ENCODE results near the gene GCGR. TPM values are rescaled to one million over a fixed set of nuclear protein-coding genes. Genes with fewer than 3 reads are reported as not detected.

GCGR gene
- total and polyA plus RNA-seq, 2 of the 13 experiments (the other 11 are each of a cell fraction or from before 2014, with no cell fraction given) = 0.04 to 0.13 TPM

- Histone ChIP-seq H2AFZ (ENCODE audit: low read length) (no peak overlapping the region), H4K20me1 (ENCODE audit: insufficient read depth, low read length) (no peaks in the 10 kb centered on the region; the same call in 1 of the 2 replicates), H3K4me1 (ENCODE audit: insufficient read depth, low read length) (peaks cover 69% of the 10 kb centered on the region), H3K9ac (ENCODE audit: insufficient read depth, low read depth, low read length) (no peak overlapping the region), H3K36me3 (replicated peaks in 1 of 2; ENCODE audit: control insufficient read depth in 1 of 2, insufficient read depth in 2 of 2, low read length in 2 of 2) (peaks cover 0 to 1% of the 10 kb centered on the region in 2 experiments; a peak in 1 of 5 replicates), H3K27me3 (ENCODE audit: control insufficient read depth in 1 of 2, insufficient read depth in 2 of 2, low read length in 2 of 2) (no peaks in the 10 kb centered on the region; a peak in 1 of 5 replicates), H3K9me3 (ENCODE audit: low read length) (no peaks in the 10 kb centered on the region), H3K79me2 (ENCODE audit: insufficient read depth, low read length) (no peaks in the 10 kb centered on the region), H3K27ac (ENCODE audit: extremely low read length, insufficient read depth, low read length) (no peak overlapping the region), H3K4me2 (ENCODE audit: low read depth, low read length) (peak overlapping the region; percentile 28), H3K4me3 (replicated peaks in 1 of 3; ENCODE audit: insufficient read depth in 1 of 3, low read depth in 2 of 3, low read length in 3 of 3) (no peak overlapping the region)
- no TSS peak for BruUV-seq (replicated peaks)
- WGBS (ENCODE audit: low lambda C conversion rate) = 3% methylated on average over 8 of the region's 9 CpGs
- CTCF ChIA-PET (ENCODE audit: low intra/inter-chr PET ratio, low total read pairs) = no interaction called here
- DNase-seq (ENCODE audit: low spot score) = peak; percentile 71
- intact Hi-C loops (cut with micrococcal nuclease; ENCODE audit: unreplicated experiment) = no loop called here
- POLR2A ChIA-PET = interaction anchor here (0.7 to 8.9 kb wide), 8 partner anchors 14 to 166 kb away, joined by 3 to 40 read pairs (median 4); partner anchors contain the start of gene P4HB
- in situ Hi-C loops (cut with HindIII; ENCODE audit: extremely low pct_ligation_motif_present, low pct_unique_long_range_greater_than_20kb) = no loop called here
- peak; percentile 42 for FAIRE-seq
- no peak for ATAC-seq
- TF ChIP-seq SIN3A (IDR thresholded peaks at IDR 0.05; ENCODE audit: borderline replicate concordance, low read depth, low read length) = no peak
- no peak for TF ChIP-seq PHB2 (IDR thresholded peaks at IDR 0.05; ENCODE audit: partially characterized antibody)
- no peak for TF ChIP-seq ZNF367 (CRISPR knock-in tag; IDR thresholded peaks at IDR 0.05; ENCODE audit: borderline replicate concordance)
- no peak for TF ChIP-seq ZHX1 (CRISPR knock-in tag; IDR thresholded peaks at IDR 0.05; ENCODE audit: low read depth)
- TF ChIP-seq POGZ (CRISPR knock-in tag; IDR thresholded peaks at IDR 0.05) = no peak
- no peak for TF ChIP-seq ZNF709 (CRISPR knock-in tag; IDR thresholded peaks at IDR 0.05)
- no peak for TF ChIP-seq ZFAT (CRISPR knock-in tag; conservative IDR thresholded peaks at IDR 0.05)
- no peak for TF ChIP-seq GABPB1 (CRISPR knock-in tag; IDR thresholded peaks at IDR 0.05)
- TF ChIP-seq DPF2 (CRISPR knock-in tag; IDR thresholded peaks at IDR 0.05; ENCODE audit: borderline replicate concordance, low read depth) = no peak
- TF ChIP-seq ZNF879 (CRISPR knock-in tag; IDR thresholded peaks at IDR 0.05) = no peak
- TF ChIP-seq ZNF724P (CRISPR knock-in tag; IDR thresholded peaks at IDR 0.05; ENCODE audit: borderline replicate concordance) = no peak
- no peak for TF ChIP-seq ZNF317 (CRISPR knock-in tag; IDR thresholded peaks at IDR 0.05)
- TF ChIP-seq, protein P1, sequence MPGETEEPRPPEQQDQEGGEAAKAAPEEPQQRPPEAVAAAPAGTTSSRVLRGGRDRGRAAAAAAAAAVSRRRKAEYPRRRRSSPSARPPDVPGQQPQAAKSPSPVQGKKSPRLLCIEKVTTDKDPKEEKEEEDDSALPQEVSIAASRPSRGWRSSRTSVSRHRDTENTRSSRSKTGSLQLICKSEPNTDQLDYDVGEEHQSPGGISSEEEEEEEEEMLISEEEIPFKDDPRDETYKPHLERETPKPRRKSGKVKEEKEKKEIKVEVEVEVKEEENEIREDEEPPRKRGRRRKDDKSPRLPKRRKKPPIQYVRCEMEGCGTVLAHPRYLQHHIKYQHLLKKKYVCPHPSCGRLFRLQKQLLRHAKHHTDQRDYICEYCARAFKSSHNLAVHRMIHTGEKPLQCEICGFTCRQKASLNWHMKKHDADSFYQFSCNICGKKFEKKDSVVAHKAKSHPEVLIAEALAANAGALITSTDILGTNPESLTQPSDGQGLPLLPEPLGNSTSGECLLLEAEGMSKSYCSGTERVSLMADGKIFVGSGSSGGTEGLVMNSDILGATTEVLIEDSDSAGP (CRISPR knock-in tag; IDR thresholded peaks at IDR 0.05; ENCODE audit: borderline replicate concordance) = 0 out of 2 replicates have a peak, but pooled peaks have one; percentile 35
- TF ChIP-seq RXRA (CRISPR knock-in tag; IDR thresholded peaks at IDR 0.05) = peak; percentile 36; the same call in 1 of the 2 replicates
- TF ChIP-seq BRCA1 (CRISPR knock-in tag; IDR thresholded peaks at IDR 0.05) = no peak
- no peak for TF ChIP-seq CHCHD3 (CRISPR knock-in tag; IDR thresholded peaks at IDR 0.05)
- TF ChIP-seq MAFK (conservative IDR thresholded peaks at IDR 0.05 in 1 of 2, IDR thresholded peaks at IDR 0.05 in 1 of 2; ENCODE audit: low read length in 2 of 2) = no peak
- TF ChIP-seq SAFB2 (CRISPR knock-in tag; IDR thresholded peaks at IDR 0.05; ENCODE audit: borderline replicate concordance, low read depth) = no peak
- no peak for TF ChIP-seq TSC22D2 (CRISPR knock-in tag; IDR thresholded peaks at IDR 0.05; ENCODE audit: borderline replicate concordance)
- TF ChIP-seq HDAC2 (CRISPR knock-in tag; IDR thresholded peaks at IDR 0.05) = peak; percentile 56; the same call in 1 of the 2 replicates
- no peak for TF ChIP-seq TCF12 (IDR thresholded peaks at IDR 0.05)
- no peak for TF ChIP-seq TCF12 (CRISPR knock-in tag; IDR thresholded peaks at IDR 0.05)
- TF ChIP-seq ZNF567 (CRISPR knock-in tag; IDR thresholded peaks at IDR 0.05; ENCODE audit: borderline replicate concordance) = no peak
- TF ChIP-seq ZNF547 (CRISPR knock-in tag; IDR thresholded peaks at IDR 0.05) = no peak
These were observed 33.7 kb downstream of the GCGR start for GRCh38 chr17:81837641-81838040.

Measured in HepG2 (cell line).